Measurements from ENCODE around the gene IGF1R. TPM values are rescaled to one million over a fixed set of nuclear protein-coding genes. Genes with fewer than 3 reads are reported as not detected.
A peak's percentile ranks its signal among the peaks of the same experiment; 100 is the strongest.

Gene IGF1R
- total and polyA plus RNA-seq, 2 experiments from 2014 or later: 10.8 to 42.9 TPM

DNA sequence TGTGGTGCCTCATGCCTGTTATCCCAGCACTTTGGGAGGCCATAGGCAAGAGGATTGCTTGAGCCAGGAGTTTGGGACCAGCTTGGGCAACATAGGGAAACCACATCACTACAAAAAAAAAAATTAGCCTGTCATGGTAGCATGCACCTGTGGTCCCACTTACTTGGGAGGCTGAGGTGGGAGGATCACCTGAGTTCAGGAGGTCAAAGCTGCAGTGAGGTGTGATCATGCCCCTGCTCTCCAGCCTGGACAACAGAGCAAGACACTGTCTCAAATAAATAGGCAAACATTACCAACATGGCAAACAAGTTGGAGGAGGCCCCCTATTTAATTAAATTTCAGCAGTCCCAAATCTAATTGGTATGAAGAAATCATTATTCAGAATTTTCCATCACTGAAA lies 215.6 kb downstream of the IGF1R start:
- H3K36me3 ChIP-seq (replicated peaks; ENCODE audit: insufficient read depth, low read depth): no peaks in the 10 kb centered on the region
- no peaks in the 10 kb centered on the region for H4K20me1 ChIP-seq (ENCODE audit: insufficient read depth, poor library complexity, severe bottlenecking)

DNA sequence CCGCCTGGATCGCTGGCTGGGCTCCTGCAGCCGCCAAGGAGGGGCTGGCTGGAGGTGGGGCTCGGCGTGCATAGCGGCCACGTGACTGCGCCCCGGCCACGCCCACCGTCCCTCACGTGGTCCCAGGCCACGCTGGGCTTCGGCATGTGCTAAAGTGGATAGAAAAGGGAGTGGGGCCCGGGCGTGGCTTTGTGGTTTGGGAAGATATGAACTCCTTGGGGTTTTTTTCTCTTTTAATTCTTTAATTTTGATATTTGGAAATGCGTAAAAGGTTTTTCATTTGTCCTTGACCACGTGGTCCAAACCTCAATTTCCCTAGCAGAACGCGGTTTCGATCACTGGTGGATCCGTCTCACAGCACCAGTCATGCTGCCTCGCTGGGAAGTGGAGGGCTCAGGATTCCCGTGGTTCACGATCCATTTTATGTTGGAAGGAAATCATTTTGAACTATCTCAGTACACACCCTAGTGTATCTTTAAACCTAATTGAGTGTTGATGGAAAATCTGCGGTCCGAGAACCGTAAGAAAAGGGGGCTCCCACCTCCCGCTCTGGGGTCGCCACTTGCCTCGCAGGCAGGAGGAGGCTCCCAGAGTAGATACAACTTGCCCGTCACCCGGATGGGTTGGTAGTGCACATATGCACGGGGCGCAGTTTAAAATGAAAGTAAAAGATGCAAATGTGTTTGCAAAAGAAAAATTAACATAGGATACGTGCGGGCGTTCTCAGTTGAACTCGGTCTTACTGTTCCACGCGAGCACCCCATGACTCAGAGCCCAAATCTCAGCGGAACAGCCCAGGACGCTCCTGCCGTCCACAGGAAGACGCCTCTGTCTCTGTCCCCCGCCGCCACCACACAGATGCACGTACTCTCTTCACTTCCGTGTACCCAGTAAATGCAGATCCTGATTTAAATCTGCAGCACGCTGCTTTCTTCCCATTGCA lies 217.3 kb downstream of the IGF1R start:
- Histone ChIP-seq H3K4me1 (ENCODE audit: insufficient read depth) (peaks cover 14% of the 10 kb centered on the region), H3K79me2 (peaks cover 92% of the 10 kb centered on the region), H3K4me3 (no peak overlapping the region), H3K9me3 (ENCODE audit: low read depth) (no peaks in the 10 kb centered on the region), H2AFZ (no peak overlapping the region), H3K9me2 (replicated peaks; ENCODE audit: insufficient read depth) (no peaks in the 10 kb centered on the region), H3K27me3 (no peaks in the 10 kb centered on the region), H3K4me2 (peak overlapping the region; percentile 64), H4K20me1 (ENCODE audit: insufficient read depth, poor library complexity, severe bottlenecking) (peaks cover 6% of the 10 kb centered on the region), H3K27ac (peak overlapping the region; percentile 55), H3K36me3 (replicated peaks; ENCODE audit: insufficient read depth, low read depth) (no peaks in the 10 kb centered on the region)
- no peak for TF ChIP-seq CTCF (IDR thresholded peaks at IDR 0.05; ENCODE audit: poor library complexity)
- no peak for TF ChIP-seq EZH2phosphoT487 (IDR thresholded peaks at IDR 0.05; ENCODE audit: low read depth, severe bottlenecking, unreplicated experiment)
- no peak for TF ChIP-seq EZH2 (IDR thresholded peaks at IDR 0.05; ENCODE audit: borderline replicate concordance)
- 80% methylated on average over 50 of the region's 50 CpGs for WGBS (ENCODE audit: low lambda C conversion rate, missing lambda C conversion rate)
- no peak for DNase-seq (ENCODE audit: low spot score)

More for the DNA sequence above, 215.6 kb downstream of the IGF1R start:
- peaks cover 26% of the 10 kb centered on the region for H3K4me1 ChIP-seq (ENCODE audit: insufficient read depth)
- H3K4me3 ChIP-seq: no peak overlapping the region
- H3K27me3 ChIP-seq: no peaks in the 10 kb centered on the region
- no peaks in the 10 kb centered on the region for H3K9me2 ChIP-seq (replicated peaks; ENCODE audit: insufficient read depth)
- no peaks in the 10 kb centered on the region for H3K9me3 ChIP-seq (ENCODE audit: low read depth)
- H3K79me2 ChIP-seq: peaks cover 87% of the 10 kb centered on the region
- H3K4me2 ChIP-seq: no peak overlapping the region
- TF ChIP-seq EZH2phosphoT487 (IDR thresholded peaks at IDR 0.05; ENCODE audit: low read depth, severe bottlenecking, unreplicated experiment) (no peak), CTCF (IDR thresholded peaks at IDR 0.05; ENCODE audit: poor library complexity) (no peak), EZH2 (IDR thresholded peaks at IDR 0.05; ENCODE audit: borderline replicate concordance) (no peak)
- no peak overlapping the region for H3K27ac ChIP-seq
- DNase-seq (ENCODE audit: low spot score): no peak
- no peak overlapping the region for H2AFZ ChIP-seq

GRCh38 chr15:98866511-98866910 lies 218.2 kb downstream of the IGF1R start:
- Histone ChIP-seq H3K36me3 (replicated peaks; ENCODE audit: insufficient read depth, low read depth) (no peaks in the 10 kb centered on the region), H3K4me3 (no peak overlapping the region), H3K79me2 (peaks cover 94% of the 10 kb centered on the region), H3K9me2 (replicated peaks; ENCODE audit: insufficient read depth) (no peaks in the 10 kb centered on the region), H3K27me3 (no peaks in the 10 kb centered on the region), H3K9me3 (ENCODE audit: low read depth) (no peaks in the 10 kb centered on the region), H2AFZ (no peak overlapping the region), H4K20me1 (ENCODE audit: insufficient read depth, poor library complexity, severe bottlenecking) (peaks cover 6% of the 10 kb centered on the region), H3K4me2 (peak overlapping the region; percentile 64), H3K27ac (peak overlapping the region; percentile 55), H3K4me1 (ENCODE audit: insufficient read depth) (peaks cover 5% of the 10 kb centered on the region)
- WGBS (ENCODE audit: low lambda C conversion rate, missing lambda C conversion rate): 46% methylated on average over 11 of the region's 11 CpGs
- TF ChIP-seq EZH2 (IDR thresholded peaks at IDR 0.05; ENCODE audit: borderline replicate concordance): no peak
- no peak for TF ChIP-seq EZH2phosphoT487 (IDR thresholded peaks at IDR 0.05; ENCODE audit: low read depth, severe bottlenecking, unreplicated experiment)
- TF ChIP-seq CTCF (IDR thresholded peaks at IDR 0.05; ENCODE audit: poor library complexity): no peak
- no peak for DNase-seq (ENCODE audit: low spot score)
